K562 (cell line): Measurements from ENCODE around the gene GNG3. TPM values are rescaled to one million over a fixed set of nuclear protein-coding genes. Genes with fewer than 3 reads are reported as not detected.

Source experiments
- BRF2 ChIP-seq: IDR thresholded peaks from 3 replicates; pipeline ENCODE4 v1.6.1; 2011; ENCODE audit warnings: borderline replicate concordance, mild to moderate bottlenecking; ENCODE audit not compliant: insufficient read length, insufficient read depth
- DEAF1 ChIP-seq: fragments of 450-650 bp; formaldehyde crosslinking; IDR thresholded peaks from 2 replicates; pipeline ENCODE4 v1.4.0; 2020; ENCODE audit warnings: mild to moderate bottlenecking, moderate library complexity
- FOXK1 ChIP-seq: sonication (generic); formaldehyde crosslinking; IDR thresholded peaks from 2 replicates; pipeline ENCODE4 v1.8.0; 2022; ENCODE audit warnings: missing genetic modification reagents, mild to moderate bottlenecking, borderline replicate concordance
- ZNF436 ChIP-seq: fragments of 250-450, 450-650 bp; sonication (Bioruptor Pico); formaldehyde crosslinking; IDR thresholded peaks from 2 replicates; pipeline ENCODE4 v1.7.0; 2020; ENCODE audit warnings: mild to moderate bottlenecking
- ZNF77 ChIP-seq: fragments of 250-450 bp; sonication (Bioruptor Pico); IDR thresholded peaks from 2 replicates; pipeline ENCODE4 v1.5.0; 2020
- polyA plus RNA-seq, 8 experiments: library from polyadenylated mRNA; depleted of rRNA in 4 of 8; stranded (reverse) in 5 of 8; unstranded in 3 of 8; fragments of >200 nt; fragmentation: Nextera tagmentation in 2 of 8; fragmentation: Illumina TruSeq in 1 of 8; extraction: Ambion mirVana in 2 of 8; extraction: Trizol in 1 of 8; gene quantifications; 2 replicates each; pipeline versions ENCODE4 v1.2.1 to v1.2.3, GENCODE V29; 2011 to 2014; ENCODE audit warnings: inconsistent platforms in 1 of 8, missing spikeins in 1 of 8
- total RNA-seq, 7 experiments: library from RNA; depleted of rRNA in 6 of 7; stranded (reverse); fragments of >200 nt in 6 of 7; fragmentation: Illumina TruSeq in 2 of 7; extraction: Trizol in 2 of 7; gene quantifications; 2 replicates each; pipeline versions ENCODE4 v1.2.1 to v1.2.3, GENCODE V29; 2011 to 2021; ENCODE audit warnings: low replicate concordance in 1 of 7
- TF ChIP-seq, protein P1 (sequence below): fragments of 250-450 bp; sonication (Bioruptor Pico); IDR thresholded peaks from 2 replicates; pipeline ENCODE4 v1.5.0; 2021
- TF ChIP-seq, protein P2 (sequence below): fragments of 200-600 bp; sonication (generic); IDR thresholded peaks from one replicate; pipeline ENCODE4 v1.6.1; 2012; ENCODE audit warnings: mild to moderate bottlenecking, low read depth, low read length, inconsistent platforms

GNG3 gene
- total and polyA plus RNA-seq, 9 of the 15 experiments (the other 6 are each of a cell fraction or from before 2014, with no cell fraction given), result 0.07 TPM; not detected in 8

DNA sequence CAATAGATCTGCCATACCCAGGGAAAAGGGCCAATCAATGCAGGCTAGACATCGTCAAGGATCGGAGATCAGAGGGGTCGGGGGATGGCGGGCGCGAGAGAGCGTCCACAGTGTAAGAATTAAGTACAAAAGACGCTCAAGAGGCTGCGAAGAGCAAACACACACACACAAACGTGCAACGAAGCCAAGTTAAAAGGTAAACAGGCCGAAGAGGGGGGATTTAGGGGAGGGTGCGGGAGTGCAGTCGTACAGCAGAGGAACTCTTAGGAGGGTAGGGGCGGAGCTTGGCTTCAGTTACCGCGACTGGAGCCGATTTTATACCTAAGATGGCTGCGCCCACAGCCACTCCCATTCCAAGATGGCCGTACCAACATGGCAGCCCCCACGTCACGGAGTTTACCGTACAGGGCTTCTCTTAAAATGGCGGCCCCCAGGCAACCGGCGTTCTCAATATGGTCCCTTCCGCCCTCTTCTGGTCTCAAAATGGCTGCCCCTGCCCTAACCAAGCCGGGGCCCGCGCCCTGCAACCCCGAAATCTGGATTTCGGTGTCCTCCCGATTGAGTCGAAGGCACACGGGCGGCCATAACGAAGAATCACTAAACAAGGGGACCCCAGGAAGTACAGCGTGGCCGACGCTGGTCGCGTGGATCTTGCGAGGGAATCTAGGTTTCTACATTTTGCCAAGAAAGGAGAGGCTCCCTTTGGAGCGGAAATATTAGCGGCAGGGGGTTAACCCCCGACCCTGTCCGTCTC lies 1.9 kb downstream of the GNG3 start (continued):
- TF ChIP-seq, protein P1, sequence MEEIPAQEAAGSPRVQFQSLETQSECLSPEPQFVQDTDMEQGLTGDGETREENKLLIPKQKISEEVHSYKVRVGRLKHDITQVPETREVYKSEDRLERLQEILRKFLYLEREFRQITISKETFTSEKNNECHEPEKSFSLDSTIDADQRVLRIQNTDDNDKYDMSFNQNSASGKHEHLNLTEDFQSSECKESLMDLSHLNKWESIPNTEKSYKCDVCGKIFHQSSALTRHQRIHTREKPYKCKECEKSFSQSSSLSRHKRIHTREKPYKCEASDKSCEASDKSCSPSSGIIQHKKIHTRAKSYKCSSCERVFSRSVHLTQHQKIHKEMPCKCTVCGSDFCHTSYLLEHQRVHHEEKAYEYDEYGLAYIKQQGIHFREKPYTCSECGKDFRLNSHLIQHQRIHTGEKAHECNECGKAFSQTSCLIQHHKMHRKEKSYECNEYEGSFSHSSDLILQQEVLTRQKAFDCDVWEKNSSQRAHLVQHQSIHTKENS (CRISPR knock-in tag), result no peak
- TF ChIP-seq, protein P2, sequence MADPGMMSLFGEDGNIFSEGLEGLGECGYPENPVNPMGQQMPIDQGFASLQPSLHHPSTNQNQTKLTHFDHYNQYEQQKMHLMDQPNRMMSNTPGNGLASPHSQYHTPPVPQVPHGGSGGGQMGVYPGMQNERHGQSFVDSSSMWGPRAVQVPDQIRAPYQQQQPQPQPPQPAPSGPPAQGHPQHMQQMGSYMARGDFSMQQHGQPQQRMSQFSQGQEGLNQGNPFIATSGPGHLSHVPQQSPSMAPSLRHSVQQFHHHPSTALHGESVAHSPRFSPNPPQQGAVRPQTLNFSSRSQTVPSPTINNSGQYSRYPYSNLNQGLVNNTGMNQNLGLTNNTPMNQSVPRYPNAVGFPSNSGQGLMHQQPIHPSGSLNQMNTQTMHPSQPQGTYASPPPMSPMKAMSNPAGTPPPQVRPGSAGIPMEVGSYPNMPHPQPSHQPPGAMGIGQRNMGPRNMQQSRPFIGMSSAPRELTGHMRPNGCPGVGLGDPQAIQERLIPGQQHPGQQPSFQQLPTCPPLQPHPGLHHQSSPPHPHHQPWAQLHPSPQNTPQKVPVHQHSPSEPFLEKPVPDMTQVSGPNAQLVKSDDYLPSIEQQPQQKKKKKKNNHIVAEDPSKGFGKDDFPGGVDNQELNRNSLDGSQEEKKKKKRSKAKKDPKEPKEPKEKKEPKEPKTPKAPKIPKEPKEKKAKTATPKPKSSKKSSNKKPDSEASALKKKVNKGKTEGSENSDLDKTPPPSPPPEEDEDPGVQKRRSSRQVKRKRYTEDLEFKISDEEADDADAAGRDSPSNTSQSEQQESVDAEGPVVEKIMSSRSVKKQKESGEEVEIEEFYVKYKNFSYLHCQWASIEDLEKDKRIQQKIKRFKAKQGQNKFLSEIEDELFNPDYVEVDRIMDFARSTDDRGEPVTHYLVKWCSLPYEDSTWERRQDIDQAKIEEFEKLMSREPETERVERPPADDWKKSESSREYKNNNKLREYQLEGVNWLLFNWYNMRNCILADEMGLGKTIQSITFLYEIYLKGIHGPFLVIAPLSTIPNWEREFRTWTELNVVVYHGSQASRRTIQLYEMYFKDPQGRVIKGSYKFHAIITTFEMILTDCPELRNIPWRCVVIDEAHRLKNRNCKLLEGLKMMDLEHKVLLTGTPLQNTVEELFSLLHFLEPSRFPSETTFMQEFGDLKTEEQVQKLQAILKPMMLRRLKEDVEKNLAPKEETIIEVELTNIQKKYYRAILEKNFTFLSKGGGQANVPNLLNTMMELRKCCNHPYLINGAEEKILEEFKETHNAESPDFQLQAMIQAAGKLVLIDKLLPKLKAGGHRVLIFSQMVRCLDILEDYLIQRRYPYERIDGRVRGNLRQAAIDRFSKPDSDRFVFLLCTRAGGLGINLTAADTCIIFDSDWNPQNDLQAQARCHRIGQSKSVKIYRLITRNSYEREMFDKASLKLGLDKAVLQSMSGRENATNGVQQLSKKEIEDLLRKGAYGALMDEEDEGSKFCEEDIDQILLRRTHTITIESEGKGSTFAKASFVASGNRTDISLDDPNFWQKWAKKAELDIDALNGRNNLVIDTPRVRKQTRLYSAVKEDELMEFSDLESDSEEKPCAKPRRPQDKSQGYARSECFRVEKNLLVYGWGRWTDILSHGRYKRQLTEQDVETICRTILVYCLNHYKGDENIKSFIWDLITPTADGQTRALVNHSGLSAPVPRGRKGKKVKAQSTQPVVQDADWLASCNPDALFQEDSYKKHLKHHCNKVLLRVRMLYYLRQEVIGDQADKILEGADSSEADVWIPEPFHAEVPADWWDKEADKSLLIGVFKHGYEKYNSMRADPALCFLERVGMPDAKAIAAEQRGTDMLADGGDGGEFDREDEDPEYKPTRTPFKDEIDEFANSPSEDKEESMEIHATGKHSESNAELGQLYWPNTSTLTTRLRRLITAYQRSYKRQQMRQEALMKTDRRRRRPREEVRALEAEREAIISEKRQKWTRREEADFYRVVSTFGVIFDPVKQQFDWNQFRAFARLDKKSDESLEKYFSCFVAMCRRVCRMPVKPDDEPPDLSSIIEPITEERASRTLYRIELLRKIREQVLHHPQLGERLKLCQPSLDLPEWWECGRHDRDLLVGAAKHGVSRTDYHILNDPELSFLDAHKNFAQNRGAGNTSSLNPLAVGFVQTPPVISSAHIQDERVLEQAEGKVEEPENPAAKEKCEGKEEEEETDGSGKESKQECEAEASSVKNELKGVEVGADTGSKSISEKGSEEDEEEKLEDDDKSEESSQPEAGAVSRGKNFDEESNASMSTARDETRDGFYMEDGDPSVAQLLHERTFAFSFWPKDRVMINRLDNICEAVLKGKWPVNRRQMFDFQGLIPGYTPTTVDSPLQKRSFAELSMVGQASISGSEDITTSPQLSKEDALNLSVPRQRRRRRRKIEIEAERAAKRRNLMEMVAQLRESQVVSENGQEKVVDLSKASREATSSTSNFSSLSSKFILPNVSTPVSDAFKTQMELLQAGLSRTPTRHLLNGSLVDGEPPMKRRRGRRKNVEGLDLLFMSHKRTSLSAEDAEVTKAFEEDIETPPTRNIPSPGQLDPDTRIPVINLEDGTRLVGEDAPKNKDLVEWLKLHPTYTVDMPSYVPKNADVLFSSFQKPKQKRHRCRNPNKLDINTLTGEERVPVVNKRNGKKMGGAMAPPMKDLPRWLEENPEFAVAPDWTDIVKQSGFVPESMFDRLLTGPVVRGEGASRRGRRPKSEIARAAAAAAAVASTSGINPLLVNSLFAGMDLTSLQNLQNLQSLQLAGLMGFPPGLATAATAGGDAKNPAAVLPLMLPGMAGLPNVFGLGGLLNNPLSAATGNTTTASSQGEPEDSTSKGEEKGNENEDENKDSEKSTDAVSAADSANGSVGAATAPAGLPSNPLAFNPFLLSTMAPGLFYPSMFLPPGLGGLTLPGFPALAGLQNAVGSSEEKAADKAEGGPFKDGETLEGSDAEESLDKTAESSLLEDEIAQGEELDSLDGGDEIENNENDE, result no peak
- TF ChIP-seq ZNF77 (CRISPR knock-in tag) (no peak), DEAF1 (no peak), FOXK1 (no peak), BRF2 (no peak), ZNF436 (no peak)
